ENCODE data around the gene SNX25. TPM values are rescaled to one million over a fixed set of nuclear protein-coding genes. Genes with fewer than 3 reads are reported as not detected.

The SNX25 gene
- total and polyA plus RNA-seq, 7 donors, result 2.5 to 40.5 (median 22.7) TPM

- H3K27me3 ChIP-seq, result no peaks in the 10 kb centered on the region
- H3K4me1 ChIP-seq, result peaks cover 0 to 38% (median 11%) of the 10 kb centered on the region in 4 donors
- peak within 1 kb of the TSS; percentile 94 to 100 (median 98) for H3K27ac ChIP-seq
- DNase-seq, result no peak
- TF ChIP-seq POLR2AphosphoS5 (IDR thresholded peaks at IDR 0.05), result no peak
- TF ChIP-seq POLR2A (IDR thresholded peaks at IDR 0.05), result peak in 1 of 2 donors; percentile 42
- WGBS, 2 donors, result 3 to 14% methylated on average over 38 of the region's 38 CpGs
- peaks cover 0 to 28% (median 4%) of the 10 kb centered on the region in 4 donors for H3K36me3 ChIP-seq
- intact Hi-C loops (cut with DNase I), result loop anchor here (1.0 to 10.0 kb wide), 4 partner anchors 28 to 252 kb away; partner anchors contain the start of genes CFAP97, SLC25A4 and UFSP2
- no peaks in the 10 kb centered on the region for H3K9me3 ChIP-seq
- peak within 1 kb of the TSS; percentile 55 to 80 (median 72) for H3K4me3 ChIP-seq
Measured at GRCh38 chr4:185396724-185397385, 187.5 kb downstream of the SNX25 start, which contains the start of gene ANKRD37. Gene ANKRD37, plus strand, starts transcription at chr4:185396841. Its CDS starts 83 bp downstream, at chr4:185396924.

- Histone ChIP-seq H3K27ac (peak overlapping the region; percentile 21 to 100 (median 70)), H3K27me3 (no peaks in the 10 kb centered on the region), H3K36me3 (peaks cover 0 to 45% (median 10%) of the 10 kb centered on the region in 4 donors), H3K4me3 (no peak overlapping the region), H3K4me1 (peaks cover 0 to 38% (median 11%) of the 10 kb centered on the region in 4 donors), H3K9me3 (no peaks in the 10 kb centered on the region)
- intact Hi-C loops (cut with DNase I), result loop anchor here (5.0 to 10.0 kb wide), 2 partner anchors 194 to 254 kb away; partner anchors contain the start of gene SLC25A4
- WGBS, 2 donors, result 59 to 71% methylated on average over 2 of the region's 2 CpGs
- no peak for DNase-seq
- no peak for TF ChIP-seq CTCF (IDR thresholded peaks at IDR 0.05)
- TF ChIP-seq POLR2A (IDR thresholded peaks at IDR 0.05), result no peak
- TF ChIP-seq POLR2AphosphoS5 (IDR thresholded peaks at IDR 0.05), result no peak
- TF ChIP-seq EP300 (IDR thresholded peaks at IDR 0.05), result no peak
Measured at GRCh38 chr4:185398618-185399017, 189.2 kb downstream of the SNX25 start.

- Histone ChIP-seq H3K36me3 (peaks cover 0 to 52% (median 10%) of the 10 kb centered on the region in 4 donors), H3K9me3 (no peaks in the 10 kb centered on the region), H3K27me3 (no peaks in the 10 kb centered on the region), H3K4me1 (peaks cover 0 to 35% (median 11%) of the 10 kb centered on the region in 4 donors), H3K27ac (peak overlapping the region in 3 of 4 donors; percentile 21 to 99 (median 31)), H3K4me3 (no peak overlapping the region)
- DNase-seq, result no peak
- TF ChIP-seq POLR2AphosphoS5 (IDR thresholded peaks at IDR 0.05), result no peak
- no peak for TF ChIP-seq EP300 (IDR thresholded peaks at IDR 0.05)
- TF ChIP-seq CTCF (IDR thresholded peaks at IDR 0.05), result no peak
- TF ChIP-seq POLR2A (IDR thresholded peaks at IDR 0.05), result no peak
- 18 to 63% methylated on average over 8 of the region's 8 CpGs for WGBS, 2 donors
- intact Hi-C loops (cut with DNase I), result loop anchor here (5.0 to 10.0 kb wide), 2 partner anchors 193 to 255 kb away; partner anchors contain the start of gene SLC25A4
Measured at GRCh38 chr4:185399466-185399865, 190.1 kb downstream of the SNX25 start.

- TF ChIP-seq EP300 (IDR thresholded peaks at IDR 0.05) (no peak), POLR2A (IDR thresholded peaks at IDR 0.05) (no peak), CTCF (IDR thresholded peaks at IDR 0.05) (no peak), POLR2AphosphoS5 (IDR thresholded peaks at IDR 0.05) (no peak)
- H3K36me3 ChIP-seq, result peaks cover 3 to 95% (median 12%) of the 10 kb centered on the region in 4 donors
- no peaks in the 10 kb centered on the region for H3K27me3 ChIP-seq
- 96 to 99% methylated on average over 4 of the region's 4 CpGs for WGBS, 2 donors
- no peak overlapping the region for H3K27ac ChIP-seq
- no peaks in the 10 kb centered on the region for H3K9me3 ChIP-seq
- H3K4me1 ChIP-seq, result peaks cover 0 to 7% (median 0%) of the 10 kb centered on the region in 4 donors
- H3K4me3 ChIP-seq, result no peak overlapping the region
- intact Hi-C loops (cut with DNase I), result no loop called here
- no peak for DNase-seq
Measured at GRCh38 chr4:185404031-185404430, 194.6 kb downstream of the SNX25 start.

GRCh38 chr4:185405296-185405999, 196.1 kb downstream of the SNX25 start:
- peaks cover 2 to 93% (median 13%) of the 10 kb centered on the region in 4 donors for H3K36me3 ChIP-seq
- TF ChIP-seq CTCF (IDR thresholded peaks at IDR 0.05) (no peak), POLR2AphosphoS5 (IDR thresholded peaks at IDR 0.05) (no peak), POLR2A (IDR thresholded peaks at IDR 0.05) (no peak), EP300 (IDR thresholded peaks at IDR 0.05) (no peak)
- intact Hi-C loops (cut with DNase I), result no loop called here
- H3K27me3 ChIP-seq, result no peaks in the 10 kb centered on the region
- no peak overlapping the region for H3K27ac ChIP-seq
- H3K4me1 ChIP-seq, result no peaks in the 10 kb centered on the region
- H3K9me3 ChIP-seq, result no peaks in the 10 kb centered on the region
- no peak for DNase-seq
- 88 to 92% methylated on average over 6 of the region's 6 CpGs for WGBS, 2 donors
- no peak overlapping the region for H3K4me3 ChIP-seq
